A549 (cell line): ENCODE results near the gene RTEL1.

Experiments used
- BHLHE40 ChIP-seq: IDR thresholded peaks from 2 replicates; pipeline ENCODE4 v1.6.1; 2012; ENCODE audit warnings: low read depth, low read length, inconsistent platforms
- CHD4 ChIP-seq: fragments of 200-600 bp; sonication (generic); IDR thresholded peaks from 2 replicates; pipeline ENCODE4 v1.6.1; 2016; ENCODE audit warnings: antibody characterized with exemption, mild to moderate bottlenecking, borderline replicate concordance
- HDAC2 ChIP-seq: fragments of 200-600 bp; sonication (generic); IDR thresholded peaks from 2 replicates; pipeline ENCODE4 v1.6.1; 2016
- HOXB13 ChIP-seq: fragments of 250-450 bp; sonication (Bioruptor Pico); IDR thresholded peaks from 2 replicates; pipeline ENCODE4 v1.5.0; 2020; ENCODE audit warnings: low read depth, mild to moderate bottlenecking, moderate library complexity
- JUN ChIP-seq, 2 experiments: fragments of >200 bp; sonication (Bioruptor Twin); formaldehyde crosslinking; IDR thresholded peaks; 2 replicates in 1 of 2; 3 replicates in 1 of 2; pipeline ENCODE4 v1.6.1; 2016 to 2017
- MYC ChIP-seq: IDR thresholded peaks from 2 replicates; pipeline ENCODE4 v1.6.1; 2012; ENCODE audit warnings: mild to moderate bottlenecking, inconsistent platforms, low read length, improper control_type of control experiment, borderline replicate concordance
- POLR2A ChIP-seq: IDR thresholded peaks from 2 replicates; pipeline ENCODE4 v1.6.1; 2012; ENCODE audit warnings: mild to moderate bottlenecking, low read length
- SMC3 ChIP-seq: fragments of >200 bp; sonication (Bioruptor Twin); formaldehyde crosslinking; IDR thresholded peaks from 3 replicates; pipeline ENCODE4 v1.6.1; 2018; ENCODE audit warnings: inconsistent platforms
- SREBF2 ChIP-seq: fragments of 450-650 bp; IDR thresholded peaks from 2 replicates; pipeline ENCODE4 v1.6.1; 2014; ENCODE audit warnings: mild to moderate bottlenecking, moderate library complexity
- ZFP36 ChIP-seq: fragments of 450-650 bp; IDR thresholded peaks from 2 replicates; pipeline ENCODE4 v1.6.1; 2014; ENCODE audit warnings: borderline replicate concordance; ENCODE audit not compliant: partially characterized antibody
- TF ChIP-seq, protein P1 (sequence below): fragments of >200 bp; sonication (Bioruptor Twin); formaldehyde crosslinking; IDR thresholded peaks from 3 replicates; pipeline ENCODE4 v1.5.1; 2016
- TF ChIP-seq, protein P2 (sequence below): fragments of 150-350 bp; IDR thresholded peaks from 2 replicates; pipeline ENCODE4 v1.6.1; 2014; ENCODE audit warnings: low read depth, mild to moderate bottlenecking, low read length

DNA sequence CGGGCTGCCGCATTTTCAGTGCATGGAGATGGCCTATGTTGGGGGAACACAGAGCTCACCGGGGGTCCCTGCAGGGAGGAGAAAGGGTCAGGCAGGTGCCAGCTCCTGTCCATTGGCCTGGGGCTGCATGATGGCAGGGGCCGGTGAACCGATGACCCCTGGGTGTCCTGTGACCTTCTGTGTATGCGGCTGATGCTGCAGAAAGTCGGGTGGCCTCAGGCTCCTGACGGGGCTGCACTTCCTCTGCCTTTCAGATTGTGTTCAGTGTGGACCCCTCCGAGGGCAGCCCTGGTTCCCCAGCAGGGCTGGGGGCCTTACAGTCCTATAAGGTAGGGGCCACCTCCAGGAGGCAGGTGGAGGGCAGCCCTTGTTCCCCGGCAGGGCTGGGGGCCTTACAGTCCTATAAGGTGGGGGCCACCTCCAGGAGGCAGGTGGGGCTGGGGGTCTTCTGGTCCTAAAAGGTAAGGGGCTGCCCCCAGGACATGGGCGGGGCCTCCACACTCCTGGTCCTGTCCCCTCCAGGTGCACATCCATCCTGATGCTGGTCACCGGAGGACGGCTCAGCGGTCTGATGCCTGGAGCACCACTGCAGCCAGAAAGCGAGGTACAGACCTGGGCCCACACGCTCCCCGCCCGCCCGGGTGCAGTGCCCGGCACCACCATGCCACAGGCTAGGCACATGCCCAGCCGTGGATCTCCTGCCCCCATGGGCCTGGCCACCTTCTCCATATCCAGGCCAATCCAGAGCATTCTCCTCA is 27.3 kb downstream of the RTEL1 start:
- no peak for TF ChIP-seq ZFP36
- TF ChIP-seq, protein P1, sequence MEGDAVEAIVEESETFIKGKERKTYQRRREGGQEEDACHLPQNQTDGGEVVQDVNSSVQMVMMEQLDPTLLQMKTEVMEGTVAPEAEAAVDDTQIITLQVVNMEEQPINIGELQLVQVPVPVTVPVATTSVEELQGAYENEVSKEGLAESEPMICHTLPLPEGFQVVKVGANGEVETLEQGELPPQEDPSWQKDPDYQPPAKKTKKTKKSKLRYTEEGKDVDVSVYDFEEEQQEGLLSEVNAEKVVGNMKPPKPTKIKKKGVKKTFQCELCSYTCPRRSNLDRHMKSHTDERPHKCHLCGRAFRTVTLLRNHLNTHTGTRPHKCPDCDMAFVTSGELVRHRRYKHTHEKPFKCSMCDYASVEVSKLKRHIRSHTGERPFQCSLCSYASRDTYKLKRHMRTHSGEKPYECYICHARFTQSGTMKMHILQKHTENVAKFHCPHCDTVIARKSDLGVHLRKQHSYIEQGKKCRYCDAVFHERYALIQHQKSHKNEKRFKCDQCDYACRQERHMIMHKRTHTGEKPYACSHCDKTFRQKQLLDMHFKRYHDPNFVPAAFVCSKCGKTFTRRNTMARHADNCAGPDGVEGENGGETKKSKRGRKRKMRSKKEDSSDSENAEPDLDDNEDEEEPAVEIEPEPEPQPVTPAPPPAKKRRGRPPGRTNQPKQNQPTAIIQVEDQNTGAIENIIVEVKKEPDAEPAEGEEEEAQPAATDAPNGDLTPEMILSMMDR, result no peak
- TF ChIP-seq HOXB13, result no peak
- no peak for TF ChIP-seq BHLHE40
- no peak for TF ChIP-seq JUN (IDR thresholded peaks at IDR 0.05)
- no peak for TF ChIP-seq POLR2A
- TF ChIP-seq, protein P2, sequence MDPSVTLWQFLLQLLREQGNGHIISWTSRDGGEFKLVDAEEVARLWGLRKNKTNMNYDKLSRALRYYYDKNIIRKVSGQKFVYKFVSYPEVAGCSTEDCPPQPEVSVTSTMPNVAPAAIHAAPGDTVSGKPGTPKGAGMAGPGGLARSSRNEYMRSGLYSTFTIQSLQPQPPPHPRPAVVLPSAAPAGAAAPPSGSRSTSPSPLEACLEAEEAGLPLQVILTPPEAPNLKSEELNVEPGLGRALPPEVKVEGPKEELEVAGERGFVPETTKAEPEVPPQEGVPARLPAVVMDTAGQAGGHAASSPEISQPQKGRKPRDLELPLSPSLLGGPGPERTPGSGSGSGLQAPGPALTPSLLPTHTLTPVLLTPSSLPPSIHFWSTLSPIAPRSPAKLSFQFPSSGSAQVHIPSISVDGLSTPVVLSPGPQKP, result no peak
- TF ChIP-seq SREBF2, result no peak
- no peak for TF ChIP-seq SMC3
- no peak for TF ChIP-seq MYC
- no peak for TF ChIP-seq HDAC2
- no peak for TF ChIP-seq CHD4
